Fibroblast of skin of right quadriceps (primary cell): ENCODE data around the gene SF3B2.
A peak's percentile ranks its signal among the peaks of the same experiment; 100 is the strongest.
"Not testable (repeated sequence)": the region's sequence is repeated elsewhere in the genome, so short reads cannot be mapped to it uniquely, and the experiment has no call there.

Experiments
- DNase-seq: peaks from one replicate; pipeline ENCODE4 v3.0.0-alpha.2; 2013

Gene SF3B2

GRCh38 chr11:66112601-66113499 is 60.7 kb downstream of the SF3B2 start:
- peak; percentile 93 for DNase-seq

- not testable (repeated sequence) for DNase-seq
Observed at GRCh38 chr11:66114957-66115356, 62.8 kb downstream of the SF3B2 start.

GRCh38 chr11:66115638-66116301 is 63.6 kb downstream of the SF3B2 start:
- DNase-seq: peak; percentile 28

GRCh38 chr11:66116576-66117361 is 64.6 kb downstream of the SF3B2 start:
- DNase-seq: no peak

GRCh38 chr11:66118847-66119246 is 66.7 kb downstream of the SF3B2 start:
- no peak for DNase-seq
